ENCODE data around the gene CRABP1. TPM values are rescaled to one million over a fixed set of nuclear protein-coding genes. Genes with fewer than 3 reads are reported as not detected.

Gene CRABP1
- total and polyA plus RNA-seq, 3 experiments from 2014 or later = not detected

- Mint-ChIP-seq H3K36me3 (no peaks in the 10 kb centered on the region), H3K4me1 (no peaks in the 10 kb centered on the region), H3K27ac (peak overlapping the region in 1 of 8 donors; percentile 52), H3K27me3 (peaks cover 14 to 15% of the 10 kb centered on the region in 2 donors), H3K4me3 (no peak overlapping the region), H3K9me3 (no peaks in the 10 kb centered on the region)
- Histone ChIP-seq H3K36me3 (ENCODE audit: insufficient read depth, low read length) (no peaks in the 10 kb centered on the region), H3K9me3 (ENCODE audit: low read length) (no peaks in the 10 kb centered on the region), H3K4me1 (ENCODE audit: insufficient read depth, low read length) (no peaks in the 10 kb centered on the region), H3K27me3 (ENCODE audit: insufficient read depth, low read length, poor library complexity, severe bottlenecking) (no peaks in the 10 kb centered on the region), H3K27ac (ENCODE audit: low read depth, low read length) (no peak overlapping the region), H3K4me3 (ENCODE audit: low read length) (no peak overlapping the region)
- DNase-seq = peak in 1 of 5 donors; percentile 33
- ChIA-PET POLR2A (no interaction called here), CTCF (no interaction called here)
Observed at GRCh38 chr15:78312957-78313356, 27.2 kb upstream of the CRABP1 start.

GRCh38 chr15:78313383-78313782, 26.8 kb upstream of the CRABP1 start:
- no peaks in the 10 kb centered on the region for H3K9me3 Mint-ChIP-seq
- H3K27me3 Mint-ChIP-seq = peaks cover 10 to 15% of the 10 kb centered on the region in 2 donors
- H3K4me3 Mint-ChIP-seq = no peak overlapping the region
- POLR2A ChIA-PET = no interaction called here
- CTCF ChIA-PET = no interaction called here
- H3K27ac Mint-ChIP-seq = peak overlapping the region in 1 of 8 donors; percentile 52
- H3K27me3 ChIP-seq (ENCODE audit: insufficient read depth, low read length, poor library complexity, severe bottlenecking) = no peaks in the 10 kb centered on the region
- H3K36me3 Mint-ChIP-seq = no peaks in the 10 kb centered on the region
- no peaks in the 10 kb centered on the region for H3K4me1 ChIP-seq (ENCODE audit: insufficient read depth, low read length)
- H3K4me1 Mint-ChIP-seq = no peaks in the 10 kb centered on the region
- H3K36me3 ChIP-seq (ENCODE audit: insufficient read depth, low read length) = no peaks in the 10 kb centered on the region
- H3K27ac ChIP-seq (ENCODE audit: low read depth, low read length) = no peak overlapping the region
- H3K9me3 ChIP-seq (ENCODE audit: low read length) = no peaks in the 10 kb centered on the region
- DNase-seq = peak in 1 of 5 donors; percentile 15
- H3K4me3 ChIP-seq (ENCODE audit: low read length) = no peak overlapping the region

- POLR2A ChIA-PET = no interaction called here
Observed at GRCh38 chr15:78314181-78314581, 26.0 kb upstream of the CRABP1 start.

GRCh38 chr15:78315686-78316282, 24.4 kb upstream of the CRABP1 start:
- H3K36me3 ChIP-seq (ENCODE audit: insufficient read depth, low read length) = no peaks in the 10 kb centered on the region
- ChIA-PET POLR2A (no interaction called here), CTCF (no interaction called here)
- H3K4me1 Mint-ChIP-seq = no peaks in the 10 kb centered on the region
- H3K9me3 ChIP-seq (ENCODE audit: low read length) = no peaks in the 10 kb centered on the region
- H3K27ac ChIP-seq (ENCODE audit: low read depth, low read length) = no peak overlapping the region
- no peaks in the 10 kb centered on the region for H3K9me3 Mint-ChIP-seq
- no peaks in the 10 kb centered on the region for H3K4me1 ChIP-seq (ENCODE audit: insufficient read depth, low read length)
- no peaks in the 10 kb centered on the region for H3K27me3 ChIP-seq (ENCODE audit: insufficient read depth, low read length, poor library complexity, severe bottlenecking)
- no peaks in the 10 kb centered on the region for H3K36me3 Mint-ChIP-seq
- peaks cover 6 to 10% of the 10 kb centered on the region in 2 donors for H3K27me3 Mint-ChIP-seq
- no peak overlapping the region for H3K4me3 Mint-ChIP-seq
- no peak overlapping the region for H3K4me3 ChIP-seq (ENCODE audit: low read length)
- peak in 1 of 5 donors; percentile 11 for DNase-seq
- no peak overlapping the region for H3K27ac Mint-ChIP-seq

More at GRCh38 chr15:78314181-78314581, 26.0 kb upstream of the CRABP1 start:
- Mint-ChIP-seq H3K4me3 (no peak overlapping the region), H3K27ac (no peak overlapping the region), H3K9me3 (no peaks in the 10 kb centered on the region), H3K4me1 (no peaks in the 10 kb centered on the region), H3K27me3 (peaks cover 10 to 11% of the 10 kb centered on the region in 2 donors), H3K36me3 (no peaks in the 10 kb centered on the region)
- H3K27me3 ChIP-seq (ENCODE audit: insufficient read depth, low read length, poor library complexity, severe bottlenecking) = no peaks in the 10 kb centered on the region
- no peak overlapping the region for H3K4me3 ChIP-seq (ENCODE audit: low read length)
- H3K27ac ChIP-seq (ENCODE audit: low read depth, low read length) = no peak overlapping the region
- no peaks in the 10 kb centered on the region for H3K36me3 ChIP-seq (ENCODE audit: insufficient read depth, low read length)
- no peaks in the 10 kb centered on the region for H3K9me3 ChIP-seq (ENCODE audit: low read length)
- H3K4me1 ChIP-seq (ENCODE audit: insufficient read depth, low read length) = no peaks in the 10 kb centered on the region
- peak in 1 of 5 donors; percentile 10 for DNase-seq
- CTCF ChIA-PET = no interaction called here

GRCh38 chr15:78316283-78317083, 23.7 kb upstream of the CRABP1 start:
- no peaks in the 10 kb centered on the region for H3K27me3 ChIP-seq (ENCODE audit: insufficient read depth, low read length, poor library complexity, severe bottlenecking)
- no peaks in the 10 kb centered on the region for H3K9me3 ChIP-seq (ENCODE audit: low read length)
- Mint-ChIP-seq H3K4me3 (no peak overlapping the region), H3K36me3 (no peaks in the 10 kb centered on the region), H3K9me3 (no peaks in the 10 kb centered on the region), H3K27me3 (peaks cover 6 to 10% of the 10 kb centered on the region in 2 donors), H3K4me1 (no peaks in the 10 kb centered on the region), H3K27ac (peak overlapping the region in 2 of 8 donors; percentile 60 to 65)
- no peaks in the 10 kb centered on the region for H3K4me1 ChIP-seq (ENCODE audit: insufficient read depth, low read length)
- CTCF ChIA-PET = no interaction called here
- H3K27ac ChIP-seq (ENCODE audit: low read depth, low read length) = no peak overlapping the region
- no peaks in the 10 kb centered on the region for H3K36me3 ChIP-seq (ENCODE audit: insufficient read depth, low read length)
- DNase-seq = peak in 1 of 5 donors; percentile 29
- POLR2A ChIA-PET = no interaction called here
- H3K4me3 ChIP-seq (ENCODE audit: low read length) = no peak overlapping the region

- no peaks in the 10 kb centered on the region for H3K36me3 ChIP-seq (ENCODE audit: insufficient read depth, low read length)
- no peak overlapping the region for H3K27ac ChIP-seq (ENCODE audit: low read depth, low read length)
- H3K36me3 Mint-ChIP-seq = no peaks in the 10 kb centered on the region
- no peaks in the 10 kb centered on the region for H3K4me1 Mint-ChIP-seq
- ChIA-PET POLR2A (no interaction called here), CTCF (no interaction called here)
- no peak overlapping the region for H3K4me3 ChIP-seq (ENCODE audit: low read length)
- H3K27me3 ChIP-seq (ENCODE audit: insufficient read depth, low read length, poor library complexity, severe bottlenecking) = no peaks in the 10 kb centered on the region
- peaks cover 4 to 8% of the 10 kb centered on the region in 2 donors for H3K27me3 Mint-ChIP-seq
- H3K9me3 ChIP-seq (ENCODE audit: low read length) = no peaks in the 10 kb centered on the region
- no peaks in the 10 kb centered on the region for H3K9me3 Mint-ChIP-seq
- no peaks in the 10 kb centered on the region for H3K4me1 ChIP-seq (ENCODE audit: insufficient read depth, low read length)
- peak in 1 of 5 donors; percentile 16 for DNase-seq
- no peak overlapping the region for H3K4me3 Mint-ChIP-seq
- no peak overlapping the region for H3K27ac Mint-ChIP-seq
Observed at GRCh38 chr15:78317145-78317836, 22.9 kb upstream of the CRABP1 start.

GRCh38 chr15:78319588-78319987, 20.6 kb upstream of the CRABP1 start:
- no peak overlapping the region for H3K4me3 Mint-ChIP-seq
- Histone ChIP-seq H3K27me3 (ENCODE audit: insufficient read depth, low read length, poor library complexity, severe bottlenecking) (no peaks in the 10 kb centered on the region), H3K36me3 (ENCODE audit: insufficient read depth, low read length) (no peaks in the 10 kb centered on the region), H3K27ac (ENCODE audit: low read depth, low read length) (no peak overlapping the region), H3K4me1 (ENCODE audit: insufficient read depth, low read length) (no peaks in the 10 kb centered on the region), H3K9me3 (ENCODE audit: low read length) (no peaks in the 10 kb centered on the region), H3K4me3 (ENCODE audit: low read length) (no peak overlapping the region)
- peak in 1 of 5 donors; percentile 39 for DNase-seq
- H3K27me3 Mint-ChIP-seq = no peaks in the 10 kb centered on the region
- no peaks in the 10 kb centered on the region for H3K9me3 Mint-ChIP-seq
- H3K27ac Mint-ChIP-seq = no peak overlapping the region
- ChIA-PET POLR2A (no interaction called here), CTCF (no interaction called here)
- no peaks in the 10 kb centered on the region for H3K36me3 Mint-ChIP-seq
- no peaks in the 10 kb centered on the region for H3K4me1 Mint-ChIP-seq

- H3K36me3 ChIP-seq (ENCODE audit: insufficient read depth, low read length) = no peaks in the 10 kb centered on the region
- Mint-ChIP-seq H3K36me3 (no peaks in the 10 kb centered on the region), H3K27ac (no peak overlapping the region), H3K4me3 (no peak overlapping the region), H3K9me3 (no peaks in the 10 kb centered on the region), H3K4me1 (no peaks in the 10 kb centered on the region), H3K27me3 (no peaks in the 10 kb centered on the region)
- ChIA-PET CTCF (no interaction called here), POLR2A (interaction anchor here (0.6 kb wide), 1 partner anchor 243 kb away, joined by 4 read pairs; no protein-coding TSS in a partner anchor)
- H3K4me3 ChIP-seq (ENCODE audit: low read length) = no peak overlapping the region
- peak in 1 of 5 donors; percentile 20 for DNase-seq
- no peak overlapping the region for H3K27ac ChIP-seq (ENCODE audit: low read depth, low read length)
- H3K27me3 ChIP-seq (ENCODE audit: insufficient read depth, low read length, poor library complexity, severe bottlenecking) = no peaks in the 10 kb centered on the region
- no peaks in the 10 kb centered on the region for H3K9me3 ChIP-seq (ENCODE audit: low read length)
- no peaks in the 10 kb centered on the region for H3K4me1 ChIP-seq (ENCODE audit: insufficient read depth, low read length)
Observed at GRCh38 chr15:78320183-78320582, 20.0 kb upstream of the CRABP1 start.
